GM19455 (cell line): ENCODE measurements around the gene PRAME.
"Not testable (repeated sequence)": the region's sequence is repeated elsewhere in the genome, so short reads cannot be mapped to it uniquely, and the experiment has no call there.

Experiments
- ATAC-seq: cut with Tn5 transposase; IDR thresholded peaks from one replicate; pipeline ENCODE4 v1.9.1; 2021; ENCODE audit not compliant: unreplicated experiment

PRAME gene

DNA sequence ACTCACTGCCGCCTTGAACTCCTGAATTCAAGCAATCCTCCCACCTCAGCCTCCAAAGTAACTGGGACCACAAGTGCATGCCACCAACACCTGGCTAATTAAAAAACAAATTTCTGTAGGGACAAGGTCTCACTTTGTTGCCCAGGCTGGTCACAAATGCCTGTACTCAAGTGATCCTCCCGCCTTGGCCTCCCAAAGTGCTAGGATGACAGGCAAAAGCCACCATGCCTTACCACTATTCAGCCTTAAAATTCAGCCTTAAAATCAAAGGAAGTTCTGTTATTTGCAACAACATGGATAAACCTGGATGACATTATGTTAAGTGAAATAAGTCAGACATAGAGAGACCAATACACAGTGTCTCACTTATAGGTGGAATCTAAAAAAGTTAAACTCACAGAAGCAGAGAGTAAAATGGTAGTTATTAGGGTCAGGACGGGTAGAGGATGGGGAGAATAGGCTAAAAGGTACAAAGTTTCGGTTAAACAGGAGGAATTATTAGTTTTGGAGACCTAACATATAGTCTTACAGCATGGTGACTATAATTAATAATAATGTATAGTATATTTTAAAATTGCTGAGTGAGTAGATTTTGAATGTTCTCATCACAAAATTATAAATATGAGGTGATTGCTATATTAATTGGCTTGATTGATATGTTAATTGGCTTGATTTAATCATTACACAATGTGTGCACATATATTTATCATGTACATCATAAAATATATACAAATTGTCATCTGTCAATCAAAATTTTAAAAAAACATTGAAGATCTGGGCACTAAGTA lies 32.7 kb downstream of the PRAME start:
- ATAC-seq: no peak

- ATAC-seq: no peak
Observed at GRCh38 chr22:22523494-22523893, 35.6 kb downstream of the PRAME start.

- no peak for ATAC-seq
Observed at GRCh38 chr22:22521631-22522030, 37.4 kb downstream of the PRAME start.

DNA sequence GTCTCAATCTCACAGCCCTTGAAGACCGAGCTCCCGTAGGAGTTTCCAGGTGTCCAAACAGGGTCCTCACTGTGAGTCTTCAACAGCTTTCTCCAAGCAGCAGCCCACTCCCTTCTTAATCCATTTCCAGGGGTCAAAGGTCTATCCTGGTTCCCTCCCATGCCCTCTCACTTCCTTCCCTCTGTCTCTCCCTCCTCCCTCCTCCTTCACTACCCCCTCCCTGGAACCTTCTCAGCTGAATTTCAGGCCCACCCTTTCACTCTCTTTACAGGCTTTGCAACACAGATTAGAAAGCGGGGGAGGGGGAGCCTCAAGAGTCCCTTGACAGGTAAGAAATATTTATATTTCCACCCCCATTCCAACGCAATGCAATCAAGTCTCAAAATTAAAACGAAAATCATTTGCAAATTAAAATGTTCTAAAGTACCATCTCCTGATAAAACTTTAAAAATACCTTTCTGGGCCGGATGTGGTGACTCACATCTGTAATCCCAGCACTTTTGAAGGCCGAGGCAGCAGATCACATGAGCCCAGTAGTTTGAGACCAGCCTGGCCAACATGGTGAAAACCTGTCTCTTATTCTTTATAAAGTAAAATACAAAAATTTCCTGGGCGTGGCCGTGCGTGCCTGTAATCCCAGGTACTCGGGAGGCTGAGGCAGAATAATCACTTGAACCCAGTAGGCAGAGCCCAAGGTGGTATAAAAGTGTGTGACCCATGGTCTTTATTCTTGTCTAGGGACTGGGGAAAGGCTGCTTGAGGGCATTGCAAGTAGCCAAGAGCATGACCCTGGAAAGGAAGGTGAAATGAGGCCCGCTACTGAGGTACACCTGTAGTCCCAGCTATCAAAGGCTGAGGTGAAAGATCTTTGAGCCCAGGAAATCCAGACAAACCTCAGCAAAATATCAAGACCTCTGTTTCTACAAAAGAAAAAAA lies 38.1 kb downstream of the PRAME start:
- ATAC-seq: no peak

DNA sequence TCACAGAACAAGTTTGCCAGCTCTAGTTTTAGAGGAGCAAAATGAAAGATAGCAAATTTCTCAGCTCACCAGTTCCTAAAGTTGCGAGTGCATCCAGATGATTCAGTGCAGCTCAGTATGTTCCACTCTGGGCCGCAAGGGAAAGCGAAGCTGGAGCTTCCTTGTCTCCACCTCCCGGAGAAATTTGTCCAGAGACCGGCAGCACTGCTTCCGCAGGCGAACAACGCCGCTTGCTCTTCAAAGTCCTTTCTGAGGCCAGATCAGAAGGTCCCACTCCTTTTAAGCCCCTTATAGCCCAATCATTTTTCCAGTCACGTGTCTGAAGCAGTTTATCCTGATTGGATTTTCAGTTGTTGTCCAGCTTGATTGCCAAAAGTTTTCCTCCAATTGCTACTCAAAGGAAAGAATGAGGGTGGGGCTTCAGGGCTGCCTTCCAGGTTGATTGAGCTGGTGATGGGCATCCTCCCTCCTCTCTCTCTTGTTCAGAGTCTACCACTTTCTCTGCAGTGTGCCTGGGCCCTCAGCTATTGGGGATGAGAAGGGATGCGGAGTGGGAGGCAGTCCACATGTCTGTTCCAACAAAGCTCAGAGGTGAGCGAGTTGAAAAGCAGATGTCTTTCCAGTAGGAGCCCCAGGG lies 38.9 kb downstream of the PRAME start, which contains the start of gene ZNF280A:
Gene ZNF280A (minus strand): TSS at position 251 of the 637 bp plus-strand sequence. CDS start 4,640 bp downstream, outside the sequence.
- ATAC-seq: no peak

DNA sequence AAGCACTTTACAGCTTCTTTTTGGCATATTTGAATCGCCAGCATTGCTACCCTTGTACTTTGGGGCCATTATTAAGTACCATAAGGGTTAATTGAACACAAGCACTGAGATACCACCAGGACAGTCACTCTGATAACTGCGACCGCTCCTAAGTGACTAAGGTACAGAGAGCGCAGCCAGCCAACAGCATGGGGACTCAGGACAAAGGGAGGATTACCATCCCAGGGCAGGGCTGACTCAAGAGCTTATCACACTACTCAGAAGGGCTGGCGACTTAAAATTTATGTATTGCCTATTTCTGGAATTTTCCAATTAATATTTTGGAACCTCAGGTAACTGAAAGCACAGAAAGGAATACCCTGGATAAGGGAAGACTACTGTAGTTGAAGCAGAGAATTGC lies 39.5 kb downstream of the PRAME start:
- no peak for ATAC-seq

DNA sequence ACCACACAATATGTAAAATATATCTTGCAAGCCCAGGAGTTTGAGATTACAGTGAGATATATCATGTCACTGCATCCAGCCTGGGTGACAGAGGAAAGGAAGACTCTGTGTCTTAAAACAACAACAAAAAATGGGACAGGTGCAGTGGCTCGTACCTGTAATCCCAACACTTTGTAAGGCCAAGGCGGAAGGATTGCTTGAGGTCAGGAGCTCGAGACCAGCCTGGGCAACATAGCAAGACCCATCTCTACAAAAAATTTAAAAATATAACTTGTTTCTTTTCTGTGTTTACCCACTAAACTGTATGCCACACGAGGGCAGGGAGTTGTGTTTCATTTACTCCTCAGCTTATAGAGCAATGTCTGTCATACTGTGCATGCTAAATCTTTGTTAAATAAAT lies 42.1 kb downstream of the PRAME start:
- no peak for ATAC-seq

DNA sequence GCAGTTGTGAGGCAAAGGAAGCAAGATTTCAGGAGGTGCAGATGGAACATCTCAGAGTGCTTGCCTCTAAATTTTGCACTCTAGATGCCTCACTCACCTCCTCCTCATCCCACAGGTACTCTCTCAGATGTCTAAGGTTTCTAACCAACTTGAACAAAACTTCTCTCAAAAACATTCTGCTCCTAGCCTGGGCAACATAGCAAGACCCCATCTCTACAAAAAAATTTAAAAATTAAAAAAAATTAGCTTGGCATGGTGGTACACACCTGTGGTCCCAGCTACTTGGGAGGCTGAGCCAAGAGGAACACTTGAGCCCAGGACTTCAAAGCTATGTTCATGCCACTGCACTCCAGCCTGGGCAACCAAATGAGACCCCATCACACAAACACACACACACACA lies 43.2 kb downstream of the PRAME start:
- ATAC-seq: no peak

DNA sequence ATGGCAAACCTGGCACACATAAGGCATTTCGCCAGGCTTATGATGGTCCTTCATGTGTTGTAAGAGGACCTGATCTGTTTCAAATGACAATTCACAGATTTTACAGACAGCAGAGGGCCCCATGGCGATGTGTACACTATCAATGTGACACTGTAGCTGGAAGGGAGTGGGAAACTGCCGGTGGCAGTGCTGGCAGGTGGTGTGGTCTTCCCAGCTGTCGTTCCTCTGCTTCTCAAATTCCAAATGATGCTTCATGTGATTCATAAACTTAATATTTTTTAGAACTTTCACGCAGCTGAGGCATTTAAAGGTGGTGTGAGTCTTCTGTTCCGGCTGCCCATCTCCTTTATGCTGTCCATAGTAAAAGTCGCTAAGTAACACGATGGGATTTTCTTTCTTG lies 44.6 kb downstream of the PRAME start:
- ATAC-seq: not testable (repeated sequence)

- no peak for ATAC-seq
Observed at GRCh38 chr22:22513619-22514018, 45.4 kb downstream of the PRAME start.

DNA sequence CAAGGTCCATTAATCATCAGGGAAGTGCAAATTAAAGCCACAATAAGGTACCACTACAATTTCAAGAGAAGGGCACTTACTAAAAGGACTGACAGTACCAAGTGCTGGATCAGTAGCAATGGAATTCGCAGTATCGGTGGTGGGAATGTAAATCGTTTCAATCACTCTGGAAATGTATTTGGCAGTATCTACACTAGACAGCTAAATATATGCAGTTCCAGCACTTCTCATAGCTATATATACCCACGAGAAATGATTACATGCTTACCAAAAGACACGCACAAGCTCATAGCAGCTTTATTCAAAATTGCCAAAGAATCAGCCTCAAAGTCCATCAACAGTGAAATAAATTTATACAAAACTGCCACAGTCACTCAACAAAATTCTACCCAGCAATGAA lies 46.1 kb downstream of the PRAME start:
- no peak for ATAC-seq

GRCh38 chr22:22510833-22511232 lies 48.2 kb downstream of the PRAME start:
- not testable (repeated sequence) for ATAC-seq

DNA sequence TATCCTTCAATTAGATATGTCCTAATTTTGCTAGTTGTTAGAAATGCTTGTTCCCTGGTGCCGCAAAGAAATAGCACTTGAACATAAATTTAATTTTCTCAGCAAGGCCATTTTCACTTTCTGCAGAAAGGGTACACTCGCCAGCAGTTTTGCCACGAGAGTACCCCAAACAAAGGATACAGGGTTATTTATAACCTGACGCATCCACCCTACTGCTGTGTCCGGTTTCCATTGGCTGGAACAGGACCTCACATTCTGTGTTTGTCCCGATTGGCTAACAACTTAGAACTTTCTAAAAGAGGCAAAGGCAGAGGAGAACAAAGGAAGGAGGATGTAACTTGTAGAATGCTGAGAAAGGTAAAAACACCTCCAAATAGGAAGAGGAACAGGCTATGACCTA lies 49.2 kb downstream of the PRAME start:
- not testable (repeated sequence) for ATAC-seq

- ATAC-seq: peak; percentile 93
Observed at GRCh38 chr22:22508274-22509176, 50.5 kb downstream of the PRAME start, which contains the start of gene ZNF280B. Gene ZNF280B, minus strand, starts transcription at chr22:22508742. Its CDS starts 19,344 bp downstream, at chr22:22489398.

DNA sequence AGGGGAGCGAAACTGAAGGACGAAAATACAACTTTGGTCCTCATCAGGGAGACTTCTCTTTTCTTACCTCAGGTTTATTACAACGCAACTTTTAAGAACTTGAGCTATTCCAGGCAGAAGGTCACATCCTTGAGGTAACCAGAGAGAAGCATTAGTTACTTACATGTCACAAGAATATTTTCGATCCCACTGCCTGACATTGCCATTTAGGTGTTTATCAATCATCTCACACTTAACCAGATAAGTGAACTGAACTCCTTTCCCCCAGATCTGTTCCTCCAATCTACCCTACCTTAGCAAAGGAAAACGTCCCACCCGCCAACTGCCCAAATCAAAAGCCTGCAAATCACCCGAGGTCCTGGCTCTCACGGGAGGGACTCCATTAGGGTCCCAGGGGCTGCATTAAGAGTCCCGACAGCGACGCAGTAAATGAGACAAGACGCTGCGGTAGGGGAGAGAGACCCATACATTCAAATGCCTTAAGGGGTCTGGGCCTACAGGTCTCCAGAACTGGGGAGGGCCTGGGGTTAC lies 51.3 kb downstream of the PRAME start:
- no peak for ATAC-seq

- ATAC-seq: no peak
Observed at GRCh38 chr22:22506736-22507135, 52.3 kb downstream of the PRAME start.

DNA sequence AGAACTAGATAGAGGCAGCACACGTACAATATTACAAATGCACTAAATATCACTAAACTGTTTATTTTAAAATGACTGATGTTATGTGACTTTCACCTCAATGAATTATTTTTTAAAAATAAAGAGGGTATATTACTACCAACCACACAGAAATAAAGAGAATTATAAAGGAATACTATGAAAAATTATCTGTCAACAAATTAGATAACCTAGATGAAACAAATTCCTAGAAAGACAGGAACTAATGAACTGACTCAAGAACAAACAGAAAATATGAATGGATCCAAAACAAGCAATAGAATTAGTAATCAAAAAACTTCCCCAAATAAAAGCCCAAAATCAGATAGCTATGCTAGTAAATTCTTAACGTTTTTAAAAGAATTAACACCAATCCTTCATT lies 60.8 kb downstream of the PRAME start:
- ATAC-seq: no peak
